ENCODE measurements around the gene PLEKHA6.

The PLEKHA6 gene

GRCh38 chr1:204224655-204225054, 135.1 kb downstream of the PLEKHA6 start:
- no peak overlapping the region for H3K4me3 ChIP-seq
- H3K36me3 ChIP-seq: no peaks in the 10 kb centered on the region
- no peaks in the 10 kb centered on the region for H3K27me3 ChIP-seq
- no peak overlapping the region for H3K27ac ChIP-seq
- H3K4me1 ChIP-seq: peaks cover 7% of the 10 kb centered on the region; the same call in 1 of the 2 replicates
- H3K9ac ChIP-seq: no peak overlapping the region
- no peaks in the 10 kb centered on the region for H3K9me3 ChIP-seq
- no peak for TF ChIP-seq Cebpa-rat (IDR thresholded peaks at IDR 0.05)
- H4K20me1 ChIP-seq: no peaks in the 10 kb centered on the region
- H3K4me2 ChIP-seq: no peak overlapping the region

GRCh38 chr1:204223129-204223860, 136.4 kb downstream of the PLEKHA6 start:
- H3K9me3 ChIP-seq: no peaks in the 10 kb centered on the region
- no peak overlapping the region for H3K27ac ChIP-seq
- no peaks in the 10 kb centered on the region for H4K20me1 ChIP-seq
- no peak overlapping the region for H3K9ac ChIP-seq
- no peaks in the 10 kb centered on the region for H3K36me3 ChIP-seq
- no peak overlapping the region for H3K4me3 ChIP-seq
- no peak for TF ChIP-seq Cebpa-rat (IDR thresholded peaks at IDR 0.05)
- no peak overlapping the region for H3K4me2 ChIP-seq
- no peaks in the 10 kb centered on the region for H3K27me3 ChIP-seq
- H3K4me1 ChIP-seq: peaks cover 10% of the 10 kb centered on the region; the same call in 1 of the 2 replicates

GRCh38 chr1:204222764-204223055, 137.0 kb downstream of the PLEKHA6 start:
- Histone ChIP-seq H3K4me3 (no peak overlapping the region), H3K4me2 (no peak overlapping the region), H3K9me3 (no peaks in the 10 kb centered on the region), H3K4me1 (peaks cover 10% of the 10 kb centered on the region; the same call in 1 of the 2 replicates), H3K9ac (no peak overlapping the region), H3K27ac (no peak overlapping the region), H3K27me3 (no peaks in the 10 kb centered on the region), H4K20me1 (no peaks in the 10 kb centered on the region), H3K36me3 (no peaks in the 10 kb centered on the region)
- no peak for TF ChIP-seq Cebpa-rat (IDR thresholded peaks at IDR 0.05)

GRCh38 chr1:204222006-204222763, 137.5 kb downstream of the PLEKHA6 start:
- no peak overlapping the region for H3K9ac ChIP-seq

GRCh38 chr1:204221271-204221670, 138.5 kb downstream of the PLEKHA6 start:
- no peak for TF ChIP-seq Cebpa-rat (IDR thresholded peaks at IDR 0.05)

More at GRCh38 chr1:204222006-204222763, 137.5 kb downstream of the PLEKHA6 start:
- no peak for TF ChIP-seq Cebpa-rat (IDR thresholded peaks at IDR 0.05)
- Histone ChIP-seq H3K4me3 (no peak overlapping the region), H3K9me3 (no peaks in the 10 kb centered on the region), H3K4me1 (peaks cover 10% of the 10 kb centered on the region; the same call in 1 of the 2 replicates), H4K20me1 (no peaks in the 10 kb centered on the region), H3K36me3 (no peaks in the 10 kb centered on the region), H3K27ac (no peak overlapping the region), H3K4me2 (no peak overlapping the region), H3K27me3 (no peaks in the 10 kb centered on the region)

GRCh38 chr1:204219971-204220616, 139.6 kb downstream of the PLEKHA6 start:
- no peak overlapping the region for H3K27ac ChIP-seq
- H3K4me2 ChIP-seq: no peak overlapping the region
- no peak for TF ChIP-seq Cebpa-rat (IDR thresholded peaks at IDR 0.05)

More at GRCh38 chr1:204221271-204221670, 138.5 kb downstream of the PLEKHA6 start:
- H3K27ac ChIP-seq: no peak overlapping the region
- no peaks in the 10 kb centered on the region for H4K20me1 ChIP-seq
- no peak overlapping the region for H3K4me3 ChIP-seq
- H3K4me1 ChIP-seq: peaks cover 10% of the 10 kb centered on the region; the same call in 1 of the 2 replicates
- H3K4me2 ChIP-seq: no peak overlapping the region
- no peaks in the 10 kb centered on the region for H3K27me3 ChIP-seq
- no peak overlapping the region for H3K9ac ChIP-seq
- H3K9me3 ChIP-seq: no peaks in the 10 kb centered on the region
- no peaks in the 10 kb centered on the region for H3K36me3 ChIP-seq

GRCh38 chr1:204218552-204218951, 141.2 kb downstream of the PLEKHA6 start:
- Histone ChIP-seq H4K20me1 (no peaks in the 10 kb centered on the region), H3K4me1 (peaks cover 24% of the 10 kb centered on the region), H3K9me3 (no peaks in the 10 kb centered on the region), H3K27ac (no peak overlapping the region), H3K4me2 (no peak overlapping the region), H3K27me3 (no peaks in the 10 kb centered on the region), H3K4me3 (no peak overlapping the region), H3K36me3 (no peaks in the 10 kb centered on the region), H3K9ac (no peak overlapping the region)
- TF ChIP-seq Cebpa-rat (IDR thresholded peaks at IDR 0.05): no peak

More at GRCh38 chr1:204219971-204220616, 139.6 kb downstream of the PLEKHA6 start:
- Histone ChIP-seq H4K20me1 (no peaks in the 10 kb centered on the region), H3K4me1 (peaks cover 10% of the 10 kb centered on the region; the same call in 1 of the 2 replicates), H3K36me3 (no peaks in the 10 kb centered on the region), H3K4me3 (no peak overlapping the region), H3K9ac (no peak overlapping the region), H3K9me3 (no peaks in the 10 kb centered on the region), H3K27me3 (no peaks in the 10 kb centered on the region)

GRCh38 chr1:204217648-204218000, 142.1 kb downstream of the PLEKHA6 start:
- Histone ChIP-seq H3K4me2 (no peak overlapping the region), H4K20me1 (no peaks in the 10 kb centered on the region), H3K36me3 (no peaks in the 10 kb centered on the region), H3K9me3 (no peaks in the 10 kb centered on the region), H3K27me3 (no peaks in the 10 kb centered on the region), H3K27ac (no peak overlapping the region), H3K9ac (no peak overlapping the region), H3K4me3 (no peak overlapping the region), H3K4me1 (peaks cover 32% of the 10 kb centered on the region)
- no peak for TF ChIP-seq Cebpa-rat (IDR thresholded peaks at IDR 0.05)

GRCh38 chr1:204216880-204217647, 142.7 kb downstream of the PLEKHA6 start:
- no peak overlapping the region for H3K4me3 ChIP-seq
- no peaks in the 10 kb centered on the region for H3K9me3 ChIP-seq
- no peak overlapping the region for H3K27ac ChIP-seq
- no peak overlapping the region for H3K4me2 ChIP-seq
- no peaks in the 10 kb centered on the region for H3K36me3 ChIP-seq
- H4K20me1 ChIP-seq: no peaks in the 10 kb centered on the region
- H3K27me3 ChIP-seq: no peaks in the 10 kb centered on the region
- no peak for TF ChIP-seq Cebpa-rat (IDR thresholded peaks at IDR 0.05)
- H3K9ac ChIP-seq: no peak overlapping the region
- peaks cover 32% of the 10 kb centered on the region for H3K4me1 ChIP-seq

Measured in BLaER1 (cell line).